OCI-LY1 (cell line): ENCODE results near the gene EVI2B.

Experiments used
- H2AFZ ChIP-seq: fragments of 200-600 bp; sonication (generic), shearing (Covaris generic); 2 replicates; pipeline ENCODE4 v1.6.0; 2014; ENCODE audit warnings: antibody characterized with exemption, mild to moderate bottlenecking, low read length
- H3F3A ChIP-seq: fragments of 200-600 bp; sonication (generic), shearing (Covaris generic); 2 replicates; pipeline ENCODE4 v1.6.0; 2014; ENCODE audit warnings: mild to moderate bottlenecking, antibody characterized with exemption, low read length, moderate library complexity; ENCODE audit not compliant: insufficient read depth
- H3K27ac ChIP-seq: fragments of 200-600 bp; sonication (generic); 2 replicates; pipeline ENCODE4 v1.5.1; 2014; ENCODE audit warnings: low read length, mixed run types, mild to moderate bottlenecking, low read depth; ENCODE audit not compliant: poor library complexity, severe bottlenecking
- H3K27me3 ChIP-seq: fragments of 200-600 bp; sonication (generic); 2 replicates; pipeline ENCODE4 v1.6.0; 2014; ENCODE audit warnings: antibody characterized with exemption, mild to moderate bottlenecking, low read length, moderate library complexity; ENCODE audit not compliant: insufficient read depth
- H3K36me3 ChIP-seq: fragments of 200-600 bp; sonication (generic); 2 replicates; pipeline ENCODE4 v1.6.1; 2014; ENCODE audit warnings: mild to moderate bottlenecking, antibody characterized with exemption, low read length, moderate library complexity, mixed read lengths; ENCODE audit not compliant: insufficient read depth
- H3K4me1 ChIP-seq: fragments of 200-600 bp; sonication (generic); 2 replicates; pipeline ENCODE4 v1.5.1; 2014; ENCODE audit warnings: mild to moderate bottlenecking, low read length, moderate library complexity; ENCODE audit not compliant: insufficient read depth, severe bottlenecking
- H3K4me2 ChIP-seq: fragments of 200-600 bp; sonication (generic), shearing (Covaris generic); 2 replicates; pipeline ENCODE4 v1.6.1; 2014; ENCODE audit warnings: low read length
- H3K4me3 ChIP-seq: fragments of 200-600 bp; sonication (generic); 2 replicates; pipeline ENCODE4 v1.5.1; 2014; ENCODE audit warnings: low read length, low read depth, mild to moderate bottlenecking, mixed read lengths; ENCODE audit not compliant: poor library complexity, severe bottlenecking
- H3K79me2 ChIP-seq: fragments of 200-600 bp; shearing (Covaris generic); 2 replicates; pipeline ENCODE4 v1.6.1; 2016; ENCODE audit warnings: mixed run types, low read length, mixed read lengths; ENCODE audit not compliant: insufficient read depth
- H3K9ac ChIP-seq: fragments of 200-600 bp; sonication (generic), shearing (Covaris generic); 2 replicates; pipeline ENCODE4 v1.6.1; 2014; ENCODE audit warnings: mild to moderate bottlenecking, low read length, mixed read lengths
- H3K9me2 ChIP-seq: fragments of 200-600 bp; sonication (generic), shearing (Covaris generic); 2 replicates; pipeline ENCODE4 v1.6.1; 2014; ENCODE audit warnings: low read depth, mild to moderate bottlenecking, low read length, mixed read lengths
- H3K9me3 ChIP-seq: fragments of 200-600 bp; shearing (Covaris generic); 2 replicates; pipeline ENCODE4 v1.6.1; 2014; ENCODE audit warnings: low read length, mixed read lengths
- H4K20me1 ChIP-seq: fragments of 200-600 bp; sonication (generic), shearing (Covaris generic); 2 replicates; pipeline ENCODE4 v1.6.0; 2016; ENCODE audit warnings: mild to moderate bottlenecking, low read length; ENCODE audit not compliant: insufficient read depth
- EZH2 ChIP-seq: fragments of 200-600 bp; sonication (generic), shearing (Covaris generic); IDR thresholded peaks from 2 replicates; pipeline ENCODE4 v1.8.0; 2017; ENCODE audit warnings: borderline replicate concordance, mixed run types, mild to moderate bottlenecking, antibody characterized with exemption, low read length, moderate library complexity, mixed read lengths
- TF ChIP-seq, protein P1 (sequence below): fragments of 200-600 bp; sonication (generic), shearing (Covaris generic); IDR thresholded peaks from 2 replicates; pipeline ENCODE4 v1.5.1; 2017; ENCODE audit warnings: mild to moderate bottlenecking, antibody characterized with exemption, low read length, moderate library complexity, mixed read lengths

The EVI2B gene

GRCh38 chr17:31327534-31328159 is 13.8 kb upstream of the EVI2B start:
- TF ChIP-seq, protein P1, sequence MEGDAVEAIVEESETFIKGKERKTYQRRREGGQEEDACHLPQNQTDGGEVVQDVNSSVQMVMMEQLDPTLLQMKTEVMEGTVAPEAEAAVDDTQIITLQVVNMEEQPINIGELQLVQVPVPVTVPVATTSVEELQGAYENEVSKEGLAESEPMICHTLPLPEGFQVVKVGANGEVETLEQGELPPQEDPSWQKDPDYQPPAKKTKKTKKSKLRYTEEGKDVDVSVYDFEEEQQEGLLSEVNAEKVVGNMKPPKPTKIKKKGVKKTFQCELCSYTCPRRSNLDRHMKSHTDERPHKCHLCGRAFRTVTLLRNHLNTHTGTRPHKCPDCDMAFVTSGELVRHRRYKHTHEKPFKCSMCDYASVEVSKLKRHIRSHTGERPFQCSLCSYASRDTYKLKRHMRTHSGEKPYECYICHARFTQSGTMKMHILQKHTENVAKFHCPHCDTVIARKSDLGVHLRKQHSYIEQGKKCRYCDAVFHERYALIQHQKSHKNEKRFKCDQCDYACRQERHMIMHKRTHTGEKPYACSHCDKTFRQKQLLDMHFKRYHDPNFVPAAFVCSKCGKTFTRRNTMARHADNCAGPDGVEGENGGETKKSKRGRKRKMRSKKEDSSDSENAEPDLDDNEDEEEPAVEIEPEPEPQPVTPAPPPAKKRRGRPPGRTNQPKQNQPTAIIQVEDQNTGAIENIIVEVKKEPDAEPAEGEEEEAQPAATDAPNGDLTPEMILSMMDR: no peak
- no peak for TF ChIP-seq EZH2
- Histone ChIP-seq H3K4me3 (no peak overlapping the region), H3K36me3 (peaks cover 10% of the 10 kb centered on the region), H4K20me1 (no peaks in the 10 kb centered on the region), H2AFZ (no peak overlapping the region), H3K27me3 (no peaks in the 10 kb centered on the region), H3K9me2 (no peaks in the 10 kb centered on the region), H3F3A (no peaks in the 10 kb centered on the region; the same call in 1 of the 2 replicates), H3K4me2 (no peak overlapping the region), H3K9ac (no peak overlapping the region), H3K9me3 (no peaks in the 10 kb centered on the region), H3K27ac (no peak overlapping the region), H3K4me1 (no peaks in the 10 kb centered on the region), H3K79me2 (no peaks in the 10 kb centered on the region)

DNA sequence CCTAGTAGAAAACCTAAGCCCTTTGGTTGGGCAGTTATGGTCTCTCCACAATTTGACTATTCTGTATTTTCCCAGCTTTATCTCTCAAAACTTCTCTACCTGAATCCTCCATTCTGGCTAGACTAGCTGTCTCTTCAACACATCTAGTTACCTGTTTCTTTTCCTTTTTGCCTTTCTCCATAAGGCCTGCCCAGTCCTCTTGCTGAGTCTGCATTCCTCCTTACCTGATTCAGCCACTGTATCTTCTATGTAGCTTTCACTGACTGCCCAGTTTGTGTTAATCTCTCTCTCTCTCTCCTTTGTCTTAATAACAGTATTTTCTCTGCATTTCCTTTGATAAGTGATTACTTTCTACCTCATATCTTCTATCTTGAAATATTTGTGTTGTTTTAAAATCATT is 9.7 kb upstream of the EVI2B start:
- H3K4me3 ChIP-seq: no peak overlapping the region
- H3K79me2 ChIP-seq: peaks cover 26% of the 10 kb centered on the region
- peaks cover 19% of the 10 kb centered on the region for H3K4me1 ChIP-seq
- H3K4me2 ChIP-seq: no peak overlapping the region
- H2AFZ ChIP-seq: no peak overlapping the region
- H3K9me2 ChIP-seq: no peaks in the 10 kb centered on the region
- no peaks in the 10 kb centered on the region for H3K9me3 ChIP-seq
- H4K20me1 ChIP-seq: no peaks in the 10 kb centered on the region
- H3K27ac ChIP-seq: peak overlapping the region; percentile 10
- peaks cover 25% of the 10 kb centered on the region for H3K36me3 ChIP-seq
- no peaks in the 10 kb centered on the region for H3K27me3 ChIP-seq
- no peak overlapping the region for H3K9ac ChIP-seq
- TF ChIP-seq, protein P1: no peak
- no peak for TF ChIP-seq EZH2
- H3F3A ChIP-seq: 0 out of 2 replicates have a peak, but pooled peaks cover 4% of the 10 kb centered on the region

- peaks cover 39% of the 10 kb centered on the region for H3K79me2 ChIP-seq
- peak overlapping the region; percentile 72 for H3K4me2 ChIP-seq
Observed at GRCh38 chr17:31321966-31322365, 8.1 kb upstream of the EVI2B start.

More at GRCh38 chr17:31321966-31322365, 8.1 kb upstream of the EVI2B start:
- Histone ChIP-seq H3K4me3 (peak overlapping the region; percentile 89), H2AFZ (no peak overlapping the region), H3K27ac (peak overlapping the region; percentile 98), H3K9me3 (no peaks in the 10 kb centered on the region), H3F3A (0 out of 2 replicates have a peak, but pooled peaks cover 4% of the 10 kb centered on the region), H4K20me1 (no peaks in the 10 kb centered on the region), H3K9ac (peak overlapping the region; percentile 41; the same call in 1 of the 2 replicates), H3K27me3 (no peaks in the 10 kb centered on the region), H3K36me3 (peaks cover 32% of the 10 kb centered on the region), H3K9me2 (no peaks in the 10 kb centered on the region), H3K4me1 (peaks cover 35% of the 10 kb centered on the region)
- no peak for TF ChIP-seq EZH2
- TF ChIP-seq, protein P1: no peak
